ENCODE data around the gene EPN3. TPM values are rescaled to one million over a fixed set of nuclear protein-coding genes. Genes with fewer than 3 reads are reported as not detected.

The EPN3 gene
- polyA plus RNA-seq, 1 donor (not counting 4 experiments of a cell fraction or from before 2014, with no cell fraction given): 66.7 TPM

DNA sequence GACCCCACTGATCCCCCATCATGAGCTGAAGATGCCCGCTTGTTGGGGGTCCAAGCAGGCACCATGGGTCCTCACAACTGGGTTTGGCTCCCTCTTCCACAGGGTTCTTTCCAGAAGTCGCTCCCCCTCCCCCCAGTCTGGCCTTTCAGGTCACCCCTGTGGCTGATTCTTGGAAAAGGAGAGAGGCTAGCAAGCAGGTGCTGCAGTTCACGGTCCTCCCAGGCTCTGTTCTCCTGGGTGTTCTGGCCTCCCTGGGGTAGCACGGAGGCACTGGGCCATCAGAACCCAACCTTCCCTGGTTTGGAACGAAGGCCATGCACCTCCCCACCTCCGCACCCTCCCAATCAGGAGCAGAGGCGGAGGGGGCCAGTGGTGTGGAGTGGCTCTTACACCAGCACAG is 46.9 kb downstream of the EPN3 start:
- H4K20me1 ChIP-seq (ENCODE audit: control insufficient read depth, extremely low read depth, insufficient read depth, low read length): no peaks in the 10 kb centered on the region
- H3K4me2 ChIP-seq (ENCODE audit: control insufficient read depth, extremely low read depth, insufficient read depth, low read depth, low read length): no peak overlapping the region
- H3K27ac ChIP-seq (ENCODE audit: control insufficient read depth, insufficient read depth, low read length): no peak overlapping the region
- dilution Hi-C loops (cut with MboI; ENCODE audit: extremely low pct_ligation_motif_present, low sequenced_read_pairs): no loop called here
- H3K4me3 ChIP-seq (ENCODE audit: control insufficient read depth in 2 of 3, extremely low read depth in 1 of 3, insufficient read depth in 2 of 3, low read depth in 1 of 3, low read length in 3 of 3): no peak overlapping the region
- H3K9me1 ChIP-seq (ENCODE audit: control insufficient read depth, extremely low read depth, insufficient read depth, low read length): no peaks in the 10 kb centered on the region
- no peaks in the 10 kb centered on the region for H3K4me1 ChIP-seq (ENCODE audit: control insufficient read depth, extremely low read depth, insufficient read depth, low read length)
- no peaks in the 10 kb centered on the region for H3K79me2 ChIP-seq (ENCODE audit: control insufficient read depth, insufficient read depth, low read length)
- no peak overlapping the region for H3K9ac ChIP-seq (ENCODE audit: control insufficient read depth, extremely low read depth, insufficient read depth, low read length)
- H3K36me3 ChIP-seq (ENCODE audit: control insufficient read depth in 2 of 2, extremely low read depth in 1 of 2, insufficient read depth in 2 of 2, low read length in 2 of 2): no peaks in the 10 kb centered on the region
- FAIRE-seq (no peak), DNase-seq (ENCODE audit: low read depth, low spot score) (no peak)
- H2AFZ ChIP-seq (ENCODE audit: control insufficient read depth, low read length): no peak overlapping the region
- H3K27me3 ChIP-seq (ENCODE audit: control insufficient read depth, extremely low read depth, insufficient read depth, low read length): peaks cover 39% of the 10 kb centered on the region
- TF ChIP-seq, protein P1, sequence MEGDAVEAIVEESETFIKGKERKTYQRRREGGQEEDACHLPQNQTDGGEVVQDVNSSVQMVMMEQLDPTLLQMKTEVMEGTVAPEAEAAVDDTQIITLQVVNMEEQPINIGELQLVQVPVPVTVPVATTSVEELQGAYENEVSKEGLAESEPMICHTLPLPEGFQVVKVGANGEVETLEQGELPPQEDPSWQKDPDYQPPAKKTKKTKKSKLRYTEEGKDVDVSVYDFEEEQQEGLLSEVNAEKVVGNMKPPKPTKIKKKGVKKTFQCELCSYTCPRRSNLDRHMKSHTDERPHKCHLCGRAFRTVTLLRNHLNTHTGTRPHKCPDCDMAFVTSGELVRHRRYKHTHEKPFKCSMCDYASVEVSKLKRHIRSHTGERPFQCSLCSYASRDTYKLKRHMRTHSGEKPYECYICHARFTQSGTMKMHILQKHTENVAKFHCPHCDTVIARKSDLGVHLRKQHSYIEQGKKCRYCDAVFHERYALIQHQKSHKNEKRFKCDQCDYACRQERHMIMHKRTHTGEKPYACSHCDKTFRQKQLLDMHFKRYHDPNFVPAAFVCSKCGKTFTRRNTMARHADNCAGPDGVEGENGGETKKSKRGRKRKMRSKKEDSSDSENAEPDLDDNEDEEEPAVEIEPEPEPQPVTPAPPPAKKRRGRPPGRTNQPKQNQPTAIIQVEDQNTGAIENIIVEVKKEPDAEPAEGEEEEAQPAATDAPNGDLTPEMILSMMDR (optimal IDR thresholded peaks at IDR 0.05 in 1 of 3, IDR thresholded peaks at IDR 0.05 in 1 of 3, conservative IDR thresholded peaks at IDR 0.05 in 1 of 3; ENCODE audit: extremely low read depth in 1 of 3, insufficient read depth in 2 of 3, low read length in 3 of 3): no peak
- no peak for TF ChIP-seq EZH2 (IDR thresholded peaks at IDR 0.05; ENCODE audit: low read length)
- no peaks in the 10 kb centered on the region for H3K9me3 ChIP-seq (ENCODE audit: control insufficient read depth, low read depth, low read length)

DNA sequence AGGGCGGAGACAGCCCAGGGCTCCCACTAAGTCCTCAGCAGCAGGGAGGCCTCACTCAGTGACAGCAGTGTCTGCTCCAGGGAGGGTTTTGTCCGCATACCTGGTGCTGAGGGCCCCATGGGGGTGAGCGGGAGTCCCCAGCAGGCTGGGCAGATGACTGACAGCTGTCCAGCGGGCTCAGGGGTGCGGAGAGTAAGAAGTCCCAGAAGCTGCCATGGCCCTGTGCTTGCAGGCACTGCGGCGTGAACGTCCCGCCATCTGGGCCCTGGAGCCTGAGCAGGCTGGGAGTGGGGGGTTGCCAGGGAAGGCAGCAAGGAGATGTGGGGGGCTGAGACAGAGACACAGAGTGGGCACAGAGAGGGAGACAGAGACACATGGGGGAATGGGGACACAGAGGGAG is 48.1 kb downstream of the EPN3 start:
- Histone ChIP-seq H3K27ac (ENCODE audit: control insufficient read depth, insufficient read depth, low read length) (no peak overlapping the region), H3K27me3 (ENCODE audit: control insufficient read depth, extremely low read depth, insufficient read depth, low read length) (peaks cover 39% of the 10 kb centered on the region), H3K79me2 (ENCODE audit: control insufficient read depth, insufficient read depth, low read length) (no peaks in the 10 kb centered on the region), H4K20me1 (ENCODE audit: control insufficient read depth, extremely low read depth, insufficient read depth, low read length) (no peaks in the 10 kb centered on the region), H3K4me2 (ENCODE audit: control insufficient read depth, extremely low read depth, insufficient read depth, low read depth, low read length) (no peak overlapping the region), H3K9ac (ENCODE audit: control insufficient read depth, extremely low read depth, insufficient read depth, low read length) (no peak overlapping the region), H3K9me1 (ENCODE audit: control insufficient read depth, extremely low read depth, insufficient read depth, low read length) (no peaks in the 10 kb centered on the region), H3K36me3 (ENCODE audit: control insufficient read depth in 2 of 2, extremely low read depth in 1 of 2, insufficient read depth in 2 of 2, low read length in 2 of 2) (no peaks in the 10 kb centered on the region), H3K9me3 (ENCODE audit: control insufficient read depth, low read depth, low read length) (no peaks in the 10 kb centered on the region), H2AFZ (ENCODE audit: control insufficient read depth, low read length) (no peak overlapping the region), H3K4me3 (ENCODE audit: control insufficient read depth in 2 of 3, extremely low read depth in 1 of 3, insufficient read depth in 2 of 3, low read depth in 1 of 3, low read length in 3 of 3) (no peak overlapping the region), H3K4me1 (ENCODE audit: control insufficient read depth, extremely low read depth, insufficient read depth, low read length) (peaks cover 4% of the 10 kb centered on the region)
- DNase-seq (ENCODE audit: low read depth, low spot score): no peak
- TF ChIP-seq, protein P1 (optimal IDR thresholded peaks at IDR 0.05 in 1 of 3, IDR thresholded peaks at IDR 0.05 in 1 of 3, conservative IDR thresholded peaks at IDR 0.05 in 1 of 3; ENCODE audit: extremely low read depth in 1 of 3, insufficient read depth in 2 of 3, low read length in 3 of 3): no peak
- no peak for FAIRE-seq
- dilution Hi-C loops (cut with MboI; ENCODE audit: extremely low pct_ligation_motif_present, low sequenced_read_pairs): no loop called here

Data from keratinocyte (primary cell).